ENCODE data around the gene PHYKPL.

The PHYKPL gene

DNA sequence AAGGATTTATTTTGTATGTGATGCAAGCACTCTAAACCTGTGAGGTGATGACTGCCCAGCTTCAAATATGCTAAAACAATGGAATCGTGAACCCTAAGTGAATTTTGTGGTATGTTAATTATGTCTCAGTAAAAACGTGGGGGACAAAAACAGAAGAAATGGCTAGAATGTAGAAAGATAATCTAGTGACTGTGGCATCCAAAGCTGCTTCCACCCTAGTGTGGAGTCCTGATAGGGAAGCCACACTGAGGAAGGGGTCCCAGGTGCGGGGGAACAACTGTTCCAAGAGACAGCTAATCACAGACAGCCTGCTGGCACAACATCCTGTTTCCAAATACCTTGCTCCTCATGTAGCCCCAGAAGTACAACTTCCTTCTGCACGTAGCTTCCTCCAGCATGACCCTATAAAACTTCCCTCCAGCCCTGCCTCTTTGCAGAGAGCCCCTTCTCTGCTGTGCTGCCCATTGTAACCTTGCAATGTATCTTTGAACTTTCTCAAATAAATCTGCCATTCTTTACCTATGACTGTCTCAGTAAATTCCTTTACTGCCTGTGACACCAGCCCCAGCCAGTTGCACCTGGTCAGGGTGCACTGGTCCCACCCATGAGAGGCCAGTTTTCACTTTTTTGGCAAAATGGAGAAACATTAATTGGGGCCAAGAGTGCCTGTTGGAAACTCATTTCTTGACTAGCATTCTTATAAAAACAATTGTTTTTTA is 50.3 kb downstream of the PHYKPL start:
- H3K27me3 ChIP-seq (ENCODE audit: insufficient read depth, low read depth): no peaks in the 10 kb centered on the region
- no peaks in the 10 kb centered on the region for H3K79me2 ChIP-seq (ENCODE audit: insufficient read depth, low read depth)
- TF ChIP-seq, protein P1, sequence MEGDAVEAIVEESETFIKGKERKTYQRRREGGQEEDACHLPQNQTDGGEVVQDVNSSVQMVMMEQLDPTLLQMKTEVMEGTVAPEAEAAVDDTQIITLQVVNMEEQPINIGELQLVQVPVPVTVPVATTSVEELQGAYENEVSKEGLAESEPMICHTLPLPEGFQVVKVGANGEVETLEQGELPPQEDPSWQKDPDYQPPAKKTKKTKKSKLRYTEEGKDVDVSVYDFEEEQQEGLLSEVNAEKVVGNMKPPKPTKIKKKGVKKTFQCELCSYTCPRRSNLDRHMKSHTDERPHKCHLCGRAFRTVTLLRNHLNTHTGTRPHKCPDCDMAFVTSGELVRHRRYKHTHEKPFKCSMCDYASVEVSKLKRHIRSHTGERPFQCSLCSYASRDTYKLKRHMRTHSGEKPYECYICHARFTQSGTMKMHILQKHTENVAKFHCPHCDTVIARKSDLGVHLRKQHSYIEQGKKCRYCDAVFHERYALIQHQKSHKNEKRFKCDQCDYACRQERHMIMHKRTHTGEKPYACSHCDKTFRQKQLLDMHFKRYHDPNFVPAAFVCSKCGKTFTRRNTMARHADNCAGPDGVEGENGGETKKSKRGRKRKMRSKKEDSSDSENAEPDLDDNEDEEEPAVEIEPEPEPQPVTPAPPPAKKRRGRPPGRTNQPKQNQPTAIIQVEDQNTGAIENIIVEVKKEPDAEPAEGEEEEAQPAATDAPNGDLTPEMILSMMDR (conservative IDR thresholded peaks at IDR 0.05; ENCODE audit: low read depth, low read length): no peak
- no peaks in the 10 kb centered on the region for H3K36me3 ChIP-seq (ENCODE audit: insufficient read depth)
- no peak overlapping the region for H3K9ac ChIP-seq
- H3K4me2 ChIP-seq: no peak overlapping the region
- H2AFZ ChIP-seq (ENCODE audit: low read depth): no peak overlapping the region
- H3K4me1 ChIP-seq (ENCODE audit: low read depth, poor library complexity, severe bottlenecking): no peaks in the 10 kb centered on the region
- H4K20me1 ChIP-seq (ENCODE audit: insufficient read depth): no peaks in the 10 kb centered on the region
- H3K4me3 ChIP-seq (IDR thresholded peaks at IDR 0.05; ENCODE audit: insufficient read depth, low read depth, low read length): no peak overlapping the region
- H3K27ac ChIP-seq: no peak overlapping the region

- Histone ChIP-seq H3K27me3 (ENCODE audit: insufficient read depth, low read depth) (no peaks in the 10 kb centered on the region), H3K27ac (no peak overlapping the region), H4K20me1 (ENCODE audit: insufficient read depth) (no peaks in the 10 kb centered on the region), H3K4me3 (IDR thresholded peaks at IDR 0.05; ENCODE audit: insufficient read depth, low read depth, low read length) (no peak overlapping the region), H3K9ac (no peak overlapping the region), H2AFZ (ENCODE audit: low read depth) (no peak overlapping the region), H3K79me2 (ENCODE audit: insufficient read depth, low read depth) (no peaks in the 10 kb centered on the region), H3K4me1 (ENCODE audit: low read depth, poor library complexity, severe bottlenecking) (no peaks in the 10 kb centered on the region), H3K36me3 (ENCODE audit: insufficient read depth) (no peaks in the 10 kb centered on the region), H3K4me2 (no peak overlapping the region)
- TF ChIP-seq, protein P1 (conservative IDR thresholded peaks at IDR 0.05; ENCODE audit: low read depth, low read length): no peak
These were observed 52.3 kb downstream of the PHYKPL start for GRCh38 chr5:178180141-178180863.

- Histone ChIP-seq H3K4me1 (ENCODE audit: low read depth, poor library complexity, severe bottlenecking) (no peaks in the 10 kb centered on the region), H3K36me3 (ENCODE audit: insufficient read depth) (no peaks in the 10 kb centered on the region), H3K27ac (no peak overlapping the region), H2AFZ (ENCODE audit: low read depth) (no peak overlapping the region), H3K27me3 (ENCODE audit: insufficient read depth, low read depth) (no peaks in the 10 kb centered on the region), H3K9ac (no peak overlapping the region), H3K4me3 (IDR thresholded peaks at IDR 0.05; ENCODE audit: insufficient read depth, low read depth, low read length) (no peak overlapping the region), H3K79me2 (ENCODE audit: insufficient read depth, low read depth) (no peaks in the 10 kb centered on the region), H4K20me1 (ENCODE audit: insufficient read depth) (no peaks in the 10 kb centered on the region), H3K4me2 (no peak overlapping the region)
- TF ChIP-seq, protein P1 (conservative IDR thresholded peaks at IDR 0.05; ENCODE audit: low read depth, low read length): no peak
These were observed 55.0 kb downstream of the PHYKPL start for GRCh38 chr5:178177569-178177968.

DNA sequence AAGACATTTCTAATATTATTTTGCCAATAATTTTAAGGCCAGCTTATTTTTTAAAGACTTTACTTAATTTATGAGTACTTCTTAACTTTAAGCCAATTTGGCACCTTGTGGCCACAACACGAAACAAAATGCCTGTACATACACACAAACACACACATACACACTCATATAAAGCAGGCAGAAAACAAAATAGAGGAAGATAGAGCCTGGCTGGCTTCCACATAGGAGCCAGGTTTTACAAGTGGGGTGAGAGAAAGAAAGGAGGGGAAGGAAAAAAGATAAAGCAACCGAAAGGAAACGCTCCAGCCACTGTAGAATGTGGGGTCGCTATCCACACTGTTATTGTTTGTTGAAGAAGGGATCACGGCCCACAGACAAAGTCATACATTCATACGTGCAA is 55.8 kb downstream of the PHYKPL start:
- H3K4me3 ChIP-seq (IDR thresholded peaks at IDR 0.05; ENCODE audit: insufficient read depth, low read depth, low read length): no peak overlapping the region
- no peaks in the 10 kb centered on the region for H4K20me1 ChIP-seq (ENCODE audit: insufficient read depth)
- no peaks in the 10 kb centered on the region for H3K27me3 ChIP-seq (ENCODE audit: insufficient read depth, low read depth)
- no peak overlapping the region for H3K4me2 ChIP-seq
- H3K9ac ChIP-seq: no peak overlapping the region
- no peaks in the 10 kb centered on the region for H3K79me2 ChIP-seq (ENCODE audit: insufficient read depth, low read depth)
- no peaks in the 10 kb centered on the region for H3K4me1 ChIP-seq (ENCODE audit: low read depth, poor library complexity, severe bottlenecking)
- no peak overlapping the region for H3K27ac ChIP-seq
- no peak overlapping the region for H2AFZ ChIP-seq (ENCODE audit: low read depth)
- no peaks in the 10 kb centered on the region for H3K36me3 ChIP-seq (ENCODE audit: insufficient read depth)
- TF ChIP-seq, protein P1 (conservative IDR thresholded peaks at IDR 0.05; ENCODE audit: low read depth, low read length): no peak

Data from KMS-11 (cell line).